ENCODE results near the gene MEIOSIN.

The MEIOSIN gene

DNA sequence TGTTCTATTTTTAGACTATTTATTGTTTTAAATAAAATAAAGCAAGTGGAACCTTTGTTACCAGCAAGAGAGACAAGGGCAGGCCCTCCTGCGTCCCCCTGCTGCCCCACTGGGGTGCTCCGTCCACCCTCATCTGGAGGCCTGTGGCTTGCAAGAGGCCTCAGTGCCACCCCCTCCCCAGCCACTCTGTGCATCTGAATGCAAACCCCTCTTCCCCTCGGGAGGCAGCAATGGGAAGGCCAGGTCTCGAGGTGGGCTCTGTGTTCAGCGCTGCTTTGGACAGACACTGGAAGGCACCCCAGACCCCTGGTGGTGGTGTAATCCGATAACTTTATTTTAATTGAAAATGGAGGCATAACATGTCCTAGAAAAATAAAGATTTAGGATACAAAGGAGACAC is 31.2 kb downstream of the MEIOSIN start:
- Histone ChIP-seq H4K20me1 (no peaks in the 10 kb centered on the region; the same call in 1 of the 2 replicates), H3K4me2 (peak overlapping the region; percentile 54; the same call in 1 of the 2 replicates), H3K36me3 (no peaks in the 10 kb centered on the region), H3K9ac (no peak overlapping the region), H3K27ac (no peak overlapping the region), H3K9me3 (no peaks in the 10 kb centered on the region), H3K27me3 (peaks cover 19% of the 10 kb centered on the region), H3K4me1 (peaks cover 57% of the 10 kb centered on the region), H3K4me3 (no peak overlapping the region)
- no peak for TF ChIP-seq Cebpa-rat (IDR thresholded peaks at IDR 0.05)

DNA sequence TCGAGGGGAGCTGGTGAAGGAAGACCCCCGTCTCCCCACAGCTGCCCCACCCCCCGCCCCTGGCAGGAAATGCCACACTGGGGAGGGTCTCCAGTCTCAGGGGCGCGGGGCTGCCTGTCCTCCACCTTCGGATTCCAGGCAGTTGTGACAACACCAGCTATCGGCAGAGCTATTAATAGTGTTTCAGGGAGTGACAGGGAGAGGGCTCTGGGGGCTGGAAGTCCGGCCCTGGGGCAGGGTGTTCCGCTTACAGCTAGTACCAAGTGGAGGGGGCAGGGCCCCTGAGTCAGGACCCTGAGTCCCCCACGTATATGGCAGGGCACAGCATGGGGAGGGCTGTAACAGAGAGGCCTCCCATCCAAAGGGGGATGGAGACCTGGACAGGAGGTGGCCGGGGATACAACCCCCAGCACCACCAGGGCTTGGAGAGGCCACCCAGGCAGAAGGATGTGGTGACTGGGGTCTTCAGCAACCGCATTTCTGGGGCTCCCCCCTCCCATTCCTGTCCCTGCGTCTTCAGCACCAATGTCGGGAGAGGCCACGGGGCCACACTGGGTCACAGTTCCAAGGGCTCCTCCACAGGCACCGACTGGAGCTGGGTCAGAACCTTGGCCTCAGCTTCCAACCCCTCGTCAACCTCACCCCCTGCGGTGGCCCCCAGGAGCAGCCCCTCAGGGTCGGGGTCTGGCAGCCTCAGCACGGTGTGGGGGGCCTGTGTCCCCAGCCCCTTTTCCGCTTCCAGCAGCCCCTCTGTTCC is 31.9 kb downstream of the MEIOSIN start:
- Histone ChIP-seq H3K4me2 (peak overlapping the region; percentile 54; the same call in 1 of the 2 replicates), H3K4me3 (no peak overlapping the region), H3K27ac (no peak overlapping the region), H4K20me1 (no peaks in the 10 kb centered on the region; the same call in 1 of the 2 replicates), H3K27me3 (peaks cover 19% of the 10 kb centered on the region), H3K4me1 (peaks cover 57% of the 10 kb centered on the region), H3K9me3 (no peaks in the 10 kb centered on the region), H3K36me3 (no peaks in the 10 kb centered on the region), H3K9ac (no peak overlapping the region)
- TF ChIP-seq Cebpa-rat (IDR thresholded peaks at IDR 0.05): no peak

DNA sequence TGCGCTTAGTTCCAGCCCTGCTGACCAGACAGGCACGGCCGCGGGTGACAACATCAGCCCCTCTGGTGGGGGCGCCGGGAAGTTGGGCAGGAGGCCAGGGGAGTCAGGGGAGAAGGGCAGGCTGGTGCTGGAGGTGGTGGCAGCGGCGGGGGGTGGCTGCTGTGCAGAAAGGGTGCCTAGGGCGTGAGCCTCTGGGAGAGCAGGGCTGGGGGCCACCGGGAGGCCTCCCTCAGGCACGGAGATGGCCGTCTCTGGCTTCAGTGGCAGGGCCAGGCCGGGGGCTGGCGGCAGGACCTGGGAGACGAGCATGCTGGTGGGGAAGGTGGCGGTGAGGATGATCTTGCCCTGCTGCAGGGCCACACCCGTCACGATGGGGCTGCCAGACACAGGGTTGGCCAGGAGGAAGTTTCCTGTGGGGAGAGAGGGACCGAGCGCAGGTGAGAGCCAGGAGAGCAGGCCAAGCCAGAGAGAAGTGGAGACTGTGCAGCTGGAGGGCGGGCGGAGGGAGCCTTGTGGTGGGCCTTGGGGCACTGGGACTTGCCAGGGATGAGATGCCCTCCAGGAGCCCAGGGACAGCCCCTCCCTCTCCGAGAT is 32.6 kb downstream of the MEIOSIN start:
- Histone ChIP-seq H3K4me1 (peaks cover 58% of the 10 kb centered on the region), H3K27me3 (peaks cover 19% of the 10 kb centered on the region), H3K36me3 (no peaks in the 10 kb centered on the region), H3K4me3 (no peak overlapping the region), H4K20me1 (peaks cover under 1% of the 10 kb centered on the region), H3K4me2 (no peak overlapping the region), H3K27ac (no peak overlapping the region), H3K9ac (no peak overlapping the region), H3K9me3 (no peaks in the 10 kb centered on the region)
- no peak for TF ChIP-seq Cebpa-rat (IDR thresholded peaks at IDR 0.05)

DNA sequence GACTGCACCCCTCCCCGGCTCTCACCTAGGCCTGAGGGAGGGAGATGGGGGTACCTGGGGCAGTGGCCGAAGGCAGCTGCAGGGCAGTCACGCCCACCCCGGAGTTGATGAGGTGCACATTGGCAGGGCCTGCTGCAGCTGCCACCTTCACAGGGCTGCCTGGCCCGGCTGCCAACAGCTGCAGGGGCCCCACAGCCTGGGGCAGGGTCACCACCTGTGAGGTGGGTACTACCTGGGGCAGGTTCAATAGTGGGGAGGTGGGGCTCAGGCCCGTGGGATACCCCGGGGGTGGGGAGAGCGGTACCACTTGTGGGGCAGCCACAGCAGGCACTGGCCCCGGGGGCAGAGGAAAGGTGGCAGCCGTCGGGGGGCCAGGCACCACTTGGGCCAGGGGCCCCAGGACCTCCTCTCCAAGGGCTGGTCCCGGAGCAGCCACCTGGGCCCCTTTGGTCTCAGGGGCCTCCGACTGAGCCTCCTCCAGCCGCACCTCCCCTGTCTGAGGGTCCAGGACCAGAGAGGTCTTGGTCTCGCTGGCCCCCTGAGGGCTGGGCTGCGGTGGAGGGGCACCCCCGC is 33.1 kb downstream of the MEIOSIN start:
- no peak for TF ChIP-seq Cebpa-rat (IDR thresholded peaks at IDR 0.05)
- Histone ChIP-seq H4K20me1 (peaks cover 6% of the 10 kb centered on the region), H3K4me1 (peaks cover 63% of the 10 kb centered on the region), H3K9me3 (no peaks in the 10 kb centered on the region), H3K4me2 (peak overlapping the region; percentile 98; the same call in 1 of the 2 replicates), H3K4me3 (no peak overlapping the region), H3K27ac (no peak overlapping the region), H3K36me3 (no peaks in the 10 kb centered on the region), H3K27me3 (peaks cover 19% of the 10 kb centered on the region), H3K9ac (no peak overlapping the region)

DNA sequence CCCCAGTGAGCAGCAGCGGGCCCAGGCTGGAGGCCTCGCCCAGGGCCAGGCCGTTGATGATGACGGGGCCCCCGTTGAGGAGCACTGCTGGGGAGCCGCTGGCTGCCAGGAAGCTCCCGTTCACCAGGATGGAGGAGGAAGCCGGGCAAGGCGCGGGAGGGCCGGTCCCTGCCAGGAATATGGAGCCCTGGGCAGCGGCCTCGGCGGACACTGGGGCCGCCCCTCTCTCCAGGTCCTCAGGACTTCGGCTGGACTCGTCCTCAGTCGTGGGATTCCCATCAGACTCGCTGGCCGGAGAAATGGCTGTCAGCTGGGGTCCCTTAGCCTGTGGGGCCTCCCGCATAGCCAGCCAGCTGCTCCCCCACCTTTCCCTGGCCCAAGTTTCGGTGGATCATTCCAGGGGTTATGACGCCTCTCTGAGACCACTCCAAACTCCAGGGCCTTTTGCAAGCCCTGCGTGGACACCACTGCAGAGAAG is 33.7 kb downstream of the MEIOSIN start:
- Histone ChIP-seq H3K9me3 (no peaks in the 10 kb centered on the region), H3K4me2 (peak overlapping the region; percentile 98), H3K4me3 (peak overlapping the region; percentile 85; the same call in 1 of the 2 replicates), H3K27me3 (peaks cover 19% of the 10 kb centered on the region), H3K27ac (no peak overlapping the region), H3K9ac (no peak overlapping the region), H3K36me3 (no peaks in the 10 kb centered on the region), H3K4me1 (peaks cover 63% of the 10 kb centered on the region), H4K20me1 (peaks cover 12% of the 10 kb centered on the region)
- TF ChIP-seq Cebpa-rat (IDR thresholded peaks at IDR 0.05): no peak

DNA sequence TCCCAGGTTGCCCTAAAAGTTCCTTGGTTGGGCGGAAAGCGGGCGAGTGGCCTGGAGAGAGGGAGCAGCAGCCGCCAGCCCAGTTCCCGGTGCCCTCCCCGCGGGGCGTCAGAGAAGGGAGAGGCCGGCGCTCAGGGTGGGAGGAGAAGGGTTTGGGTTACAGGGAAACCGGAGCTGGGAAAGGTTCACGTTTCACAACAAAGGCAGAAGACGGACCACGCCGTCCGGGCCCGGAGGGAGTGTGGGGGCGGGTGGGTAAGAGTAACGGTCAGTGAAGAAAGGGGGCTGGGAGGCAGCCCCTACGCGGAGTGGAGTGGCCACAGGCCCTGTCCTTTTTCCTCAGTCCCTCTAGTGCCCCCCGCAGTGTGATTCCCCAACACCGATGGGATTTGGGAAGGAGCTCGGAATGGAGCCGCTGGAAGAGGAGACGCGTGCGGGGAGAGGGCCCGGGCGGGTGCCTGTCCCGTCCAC is 34.2 kb downstream of the MEIOSIN start:
- Histone ChIP-seq H3K4me2 (peak overlapping the region; percentile 98), H4K20me1 (peaks cover 17% of the 10 kb centered on the region), H3K9me3 (no peaks in the 10 kb centered on the region), H3K27ac (no peak overlapping the region), H3K4me3 (peak overlapping the region; percentile 85), H3K27me3 (peaks cover 19% of the 10 kb centered on the region), H3K36me3 (no peaks in the 10 kb centered on the region), H3K9ac (peak overlapping the region; percentile 82), H3K4me1 (peaks cover 63% of the 10 kb centered on the region)
- no peak for TF ChIP-seq Cebpa-rat (IDR thresholded peaks at IDR 0.05)

DNA sequence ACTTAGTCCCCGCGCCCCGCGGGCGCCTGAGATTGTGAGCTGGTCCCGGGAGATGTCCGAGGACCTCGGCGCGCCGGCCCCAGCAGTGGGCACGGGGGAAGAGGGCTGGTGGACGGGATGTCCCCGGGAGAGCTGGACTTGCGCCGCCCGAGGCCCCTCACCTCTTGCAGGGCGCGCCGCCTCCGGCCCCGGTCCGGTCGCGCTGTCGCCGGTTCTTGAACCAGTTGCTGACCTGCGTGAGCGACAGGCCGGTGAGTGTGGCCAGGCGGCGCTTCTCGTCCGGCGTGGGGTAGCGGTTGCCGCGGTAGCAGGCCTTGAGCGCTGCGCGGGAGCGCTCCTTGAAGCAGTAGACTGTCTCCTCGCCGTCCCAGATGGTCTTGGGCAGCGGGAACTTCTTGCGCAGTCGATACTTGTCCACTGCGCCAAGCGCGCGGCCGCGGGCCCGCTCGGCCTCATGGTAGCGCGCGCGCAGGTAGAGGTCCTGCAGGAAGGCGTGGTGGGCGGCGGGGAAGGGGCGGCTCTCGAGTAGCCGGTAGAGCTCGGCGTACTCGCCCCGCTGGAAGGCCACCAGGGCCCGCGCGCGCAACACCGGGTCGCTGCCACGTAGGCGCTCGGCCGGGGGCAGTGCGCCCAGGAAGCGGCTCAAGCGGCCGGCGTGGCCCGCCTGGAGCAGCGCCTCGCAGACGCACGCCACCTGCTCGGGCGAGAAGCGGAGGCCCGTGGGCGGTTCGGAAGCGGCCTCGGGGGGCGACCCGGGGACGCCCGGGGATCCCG is 34.8 kb downstream of the MEIOSIN start:
- H3K4me3 ChIP-seq: peak overlapping the region; percentile 85
- H3K36me3 ChIP-seq: no peaks in the 10 kb centered on the region
- TF ChIP-seq Cebpa-rat (IDR thresholded peaks at IDR 0.05): no peak
- H3K4me1 ChIP-seq: peaks cover 63% of the 10 kb centered on the region
- peak overlapping the region; percentile 98 for H3K4me2 ChIP-seq
- H4K20me1 ChIP-seq: peaks cover 21% of the 10 kb centered on the region
- peak overlapping the region; percentile 82 for H3K9ac ChIP-seq
- H3K9me3 ChIP-seq: no peaks in the 10 kb centered on the region
- peak overlapping the region; percentile 78 for H3K27ac ChIP-seq
- peaks cover 19% of the 10 kb centered on the region for H3K27me3 ChIP-seq

DNA sequence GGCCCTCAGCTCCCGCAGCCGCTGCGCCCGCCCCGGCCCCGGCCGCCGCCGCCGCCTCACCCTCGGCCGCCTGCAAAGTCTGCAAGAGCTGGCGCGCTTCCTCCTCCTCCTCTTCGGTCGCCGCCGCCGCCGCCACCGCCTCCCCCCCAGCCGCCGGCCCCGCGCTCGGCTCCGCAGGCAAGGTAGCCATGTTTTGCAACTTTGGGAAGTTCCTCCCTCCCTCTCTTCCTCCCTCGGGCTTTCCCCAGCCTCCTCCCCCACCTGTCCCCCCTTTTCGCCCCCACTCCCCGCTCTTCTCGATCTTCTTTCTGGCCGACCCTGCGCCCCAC is 35.4 kb downstream of the MEIOSIN start:
- peak overlapping the region; percentile 85 for H3K4me3 ChIP-seq
- no peaks in the 10 kb centered on the region for H3K9me3 ChIP-seq
- peaks cover 24% of the 10 kb centered on the region for H4K20me1 ChIP-seq
- TF ChIP-seq Cebpa-rat (IDR thresholded peaks at IDR 0.05): no peak
- peaks cover 63% of the 10 kb centered on the region for H3K4me1 ChIP-seq
- peak overlapping the region; percentile 78 for H3K27ac ChIP-seq
- peak overlapping the region; percentile 98 for H3K4me2 ChIP-seq
- H3K36me3 ChIP-seq: no peaks in the 10 kb centered on the region
- peak overlapping the region; percentile 82 for H3K9ac ChIP-seq
- peaks cover 19% of the 10 kb centered on the region for H3K27me3 ChIP-seq

DNA sequence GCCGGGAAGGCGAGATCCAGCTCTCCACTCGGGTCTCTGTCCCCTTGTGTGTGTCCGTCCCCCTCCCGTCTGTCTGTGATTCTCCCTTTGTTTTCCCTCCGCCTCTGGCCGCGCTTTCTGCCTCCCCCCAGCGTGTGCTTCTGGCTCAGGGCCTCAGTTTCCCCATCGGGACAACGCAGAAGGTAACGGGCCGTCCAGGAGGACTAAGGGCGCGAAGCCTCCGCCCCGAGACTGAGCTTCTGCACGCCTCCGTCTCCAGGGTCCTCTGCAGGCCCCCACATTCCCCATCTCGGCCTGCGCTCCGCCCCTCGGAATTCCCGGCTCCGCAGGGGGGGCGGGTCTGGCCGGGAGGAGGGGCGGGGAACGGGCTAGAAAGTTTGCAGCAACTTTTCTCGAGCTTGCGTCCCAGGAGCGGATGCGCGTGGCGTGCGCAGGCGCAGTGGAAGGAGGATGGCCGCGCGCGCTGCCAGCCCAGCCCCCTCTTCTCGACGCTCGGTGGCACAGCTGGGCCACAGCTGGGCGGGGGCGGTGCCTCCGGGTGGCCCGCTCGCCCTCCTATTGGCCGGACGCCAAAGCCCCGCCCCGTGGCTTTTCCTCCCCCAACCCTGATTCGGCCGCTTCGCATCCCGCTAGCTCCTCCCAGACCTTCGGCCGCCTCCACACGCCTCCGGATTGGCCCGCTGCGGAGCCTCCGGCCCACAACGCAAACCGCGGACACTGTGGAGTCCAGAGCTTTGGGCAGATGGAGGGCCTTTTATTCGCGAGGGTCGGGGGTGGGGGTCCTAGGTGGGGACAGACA is 35.9 kb downstream of the MEIOSIN start, which contains the start of gene SIX5:
TSS of gene SIX5 (minus strand) at position 269 of the 799 bp plus-strand sequence. CDS start 408 bp downstream, outside the sequence.
- Histone ChIP-seq H3K27ac (peak within 1 kb of the TSS; percentile 78), H3K9ac (peak within 1 kb of the TSS; percentile 82), H3K9me3 (no peaks in the 10 kb centered on the region), H4K20me1 (peaks cover 24% of the 10 kb centered on the region), H3K4me2 (peak within 1 kb of the TSS; percentile 98), H3K4me1 (peaks cover 59% of the 10 kb centered on the region), H3K4me3 (peak within 1 kb of the TSS; percentile 85), H3K36me3 (no peaks in the 10 kb centered on the region), H3K27me3 (peaks cover 19% of the 10 kb centered on the region)
- no peak for TF ChIP-seq Cebpa-rat (IDR thresholded peaks at IDR 0.05)
